PC-9 (cell line): Measurements from ENCODE around the gene MGLL.

ENCODE experiments used
- EZH2 ChIP-seq: fragments of 200-600 bp; sonication (generic); IDR thresholded peaks from 2 replicates; pipeline ENCODE4 v1.8.0; 2017; ENCODE audit warnings: antibody characterized with exemption, low read depth
- TF ChIP-seq, protein P1 (sequence below): fragments of 200-600 bp; sonication (generic); conservative IDR thresholded peaks from 2 replicates; pipeline ENCODE4 v1.6.1; 2017; ENCODE audit warnings: mixed run types, antibody characterized with exemption, mild to moderate bottlenecking, moderate library complexity

DNA sequence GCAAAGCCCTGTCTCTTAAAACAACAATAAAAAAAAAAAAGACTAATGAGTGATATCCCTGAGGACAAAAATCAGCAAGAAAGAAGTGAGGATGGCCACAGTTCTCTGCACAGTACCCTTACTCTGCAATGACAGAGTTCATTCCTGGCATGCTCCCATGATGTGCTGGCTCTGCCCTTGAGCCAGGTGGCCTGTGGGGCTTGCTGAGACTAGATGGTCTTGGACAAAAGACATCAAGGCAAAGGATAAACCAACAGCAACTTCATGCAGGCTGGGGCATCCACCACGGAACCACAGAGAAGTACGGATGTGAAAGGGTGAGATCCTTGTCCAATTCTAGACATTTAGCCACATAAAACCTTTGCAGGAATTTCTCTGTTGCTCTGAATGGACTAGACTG lies 12.7 kb downstream of the MGLL start:
- TF ChIP-seq, protein P1, sequence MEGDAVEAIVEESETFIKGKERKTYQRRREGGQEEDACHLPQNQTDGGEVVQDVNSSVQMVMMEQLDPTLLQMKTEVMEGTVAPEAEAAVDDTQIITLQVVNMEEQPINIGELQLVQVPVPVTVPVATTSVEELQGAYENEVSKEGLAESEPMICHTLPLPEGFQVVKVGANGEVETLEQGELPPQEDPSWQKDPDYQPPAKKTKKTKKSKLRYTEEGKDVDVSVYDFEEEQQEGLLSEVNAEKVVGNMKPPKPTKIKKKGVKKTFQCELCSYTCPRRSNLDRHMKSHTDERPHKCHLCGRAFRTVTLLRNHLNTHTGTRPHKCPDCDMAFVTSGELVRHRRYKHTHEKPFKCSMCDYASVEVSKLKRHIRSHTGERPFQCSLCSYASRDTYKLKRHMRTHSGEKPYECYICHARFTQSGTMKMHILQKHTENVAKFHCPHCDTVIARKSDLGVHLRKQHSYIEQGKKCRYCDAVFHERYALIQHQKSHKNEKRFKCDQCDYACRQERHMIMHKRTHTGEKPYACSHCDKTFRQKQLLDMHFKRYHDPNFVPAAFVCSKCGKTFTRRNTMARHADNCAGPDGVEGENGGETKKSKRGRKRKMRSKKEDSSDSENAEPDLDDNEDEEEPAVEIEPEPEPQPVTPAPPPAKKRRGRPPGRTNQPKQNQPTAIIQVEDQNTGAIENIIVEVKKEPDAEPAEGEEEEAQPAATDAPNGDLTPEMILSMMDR: no peak
- no peak for TF ChIP-seq EZH2
